Tibial nerve (tissue), 4 donors: ENCODE measurements around the gene C1RL. TPM values are rescaled to one million over a fixed set of nuclear protein-coding genes. Genes with fewer than 3 reads are reported as not detected.
"Not testable (repeated sequence)": the region's sequence is repeated elsewhere in the genome, so short reads cannot be mapped to it uniquely, and the experiment has no call there.

ENCODE experiments used
- DNase-seq, 2 donors: peaks; one replicate each; pipeline ENCODE4 v3.0.0-alpha.2; 2019; ENCODE audit warnings: low spot score in 2 of 2
- H3K27ac ChIP-seq, 4 donors: fragments of 200-600 bp; sonication (generic) in 3 of 4; one replicate each; pipeline ENCODE4 v1.5.1; 2017 to 2019; ENCODE audit warnings: mild to moderate bottlenecking in 1 of 4
- H3K27me3 ChIP-seq, 2 donors: fragments of 200-600 bp; sonication (generic) in 1 of 2; one replicate each; pipeline versions ENCODE4 v1.5.1 to v1.6.0; 2017 to 2019
- H3K36me3 ChIP-seq, 3 donors: fragments of 200-600 bp; sonication (generic); one replicate each; pipeline ENCODE4 v1.5.1; 2018 to 2019
- H3K4me1 ChIP-seq, 4 donors: fragments of 200-600 bp; sonication (generic) in 3 of 4; one replicate each; pipeline ENCODE4 v1.5.1; 2017 to 2019
- H3K4me3 ChIP-seq, 4 donors: fragments of 200-600 bp; sonication (generic) in 3 of 4; one replicate each; pipeline ENCODE4 v1.5.1; 2017 to 2019; ENCODE audit warnings: mild to moderate bottlenecking in 1 of 4, moderate library complexity in 1 of 4
- H3K9me3 ChIP-seq, 4 donors: fragments of 200-600 bp; sonication (generic) in 3 of 4; one replicate each; pipeline ENCODE4 v1.5.1; 2017 to 2019
- EP300 ChIP-seq, 2 donors: sonication (generic); formaldehyde crosslinking; IDR thresholded peaks; one replicate each; pipeline ENCODE4 v1.6.1; 2017; ENCODE audit warnings: antibody characterized with exemption in 2 of 2, mild to moderate bottlenecking in 1 of 2
- POLR2A ChIP-seq, 2 donors: fragments of 450-650 bp; IDR thresholded peaks; one replicate each; pipeline ENCODE4 v1.6.1; 2017; ENCODE audit warnings: antibody characterized with exemption in 2 of 2, mild to moderate bottlenecking in 2 of 2, moderate library complexity in 2 of 2
- WGBS, 2 donors: methylation state at CpG; one replicate each; pipeline ENCODE4 v1.1.5; 2018; 5-methylcytosine and 5-hydroxymethylcytosine counted together
- total RNA-seq, 4 donors: library from RNA; depleted of rRNA; stranded (reverse); fragments of >200 nt; gene quantifications; one replicate each; pipeline ENCODE4 v1.1.0, GENCODE V29; 2016
- TF ChIP-seq, protein P1 (sequence below), 5 experiments: fragments of 200-600 bp in 3 of 5; fragments of 450-650 bp in 2 of 5; sonication (generic) in 3 of 5; IDR thresholded peaks; one replicate each; pipeline ENCODE4 v1.5.1; 2016 to 2019; ENCODE audit warnings: antibody characterized with exemption in 5 of 5, mild to moderate bottlenecking in 3 of 5, moderate library complexity in 2 of 5

Gene C1RL
- total RNA-seq, 4 donors from 2014 or later, result 125 to 214 (median 180) TPM

DNA sequence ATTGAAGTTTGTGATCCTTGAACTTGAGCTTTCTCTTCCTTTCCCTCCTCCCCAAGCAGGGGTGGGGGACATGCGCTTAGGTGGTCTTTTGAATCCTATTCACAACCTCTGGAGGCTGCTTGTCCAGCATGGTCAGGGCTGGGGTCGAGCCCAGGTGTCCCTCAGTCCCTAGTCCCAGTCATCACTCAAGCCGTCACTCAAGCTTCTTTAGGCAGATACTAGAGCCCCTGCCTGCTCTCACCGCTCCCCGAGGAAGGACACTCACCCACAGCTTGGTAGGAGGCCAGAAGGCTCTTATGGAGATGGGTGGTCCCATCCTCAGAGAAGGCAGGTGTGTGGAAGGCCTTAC, 532 bp upstream of the C1RL start:
- Histone ChIP-seq H3K27ac (peak overlapping the region; percentile 61 to 94 (median 92)), H3K27me3 (no peaks in the 10 kb centered on the region), H3K9me3 (peaks cover 0 to 9% (median 0%) of the 10 kb centered on the region in 4 donors), H3K36me3 (peaks cover 0 to 20% (median 0%) of the 10 kb centered on the region in 3 donors), H3K4me1 (peaks cover 0 to 56% (median 12%) of the 10 kb centered on the region in 4 donors), H3K4me3 (peak overlapping the region in 3 of 4 donors; percentile 52 to 68 (median 59))
- WGBS, 2 donors, result 58 to 64% methylated on average over 5 of the region's 5 CpGs
- no peak for TF ChIP-seq EP300 (IDR thresholded peaks at IDR 0.05)
- TF ChIP-seq, protein P1, sequence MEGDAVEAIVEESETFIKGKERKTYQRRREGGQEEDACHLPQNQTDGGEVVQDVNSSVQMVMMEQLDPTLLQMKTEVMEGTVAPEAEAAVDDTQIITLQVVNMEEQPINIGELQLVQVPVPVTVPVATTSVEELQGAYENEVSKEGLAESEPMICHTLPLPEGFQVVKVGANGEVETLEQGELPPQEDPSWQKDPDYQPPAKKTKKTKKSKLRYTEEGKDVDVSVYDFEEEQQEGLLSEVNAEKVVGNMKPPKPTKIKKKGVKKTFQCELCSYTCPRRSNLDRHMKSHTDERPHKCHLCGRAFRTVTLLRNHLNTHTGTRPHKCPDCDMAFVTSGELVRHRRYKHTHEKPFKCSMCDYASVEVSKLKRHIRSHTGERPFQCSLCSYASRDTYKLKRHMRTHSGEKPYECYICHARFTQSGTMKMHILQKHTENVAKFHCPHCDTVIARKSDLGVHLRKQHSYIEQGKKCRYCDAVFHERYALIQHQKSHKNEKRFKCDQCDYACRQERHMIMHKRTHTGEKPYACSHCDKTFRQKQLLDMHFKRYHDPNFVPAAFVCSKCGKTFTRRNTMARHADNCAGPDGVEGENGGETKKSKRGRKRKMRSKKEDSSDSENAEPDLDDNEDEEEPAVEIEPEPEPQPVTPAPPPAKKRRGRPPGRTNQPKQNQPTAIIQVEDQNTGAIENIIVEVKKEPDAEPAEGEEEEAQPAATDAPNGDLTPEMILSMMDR (IDR thresholded peaks at IDR 0.05), result no peak
- TF ChIP-seq POLR2A (IDR thresholded peaks at IDR 0.05), result no peak
- no peak for DNase-seq

DNA sequence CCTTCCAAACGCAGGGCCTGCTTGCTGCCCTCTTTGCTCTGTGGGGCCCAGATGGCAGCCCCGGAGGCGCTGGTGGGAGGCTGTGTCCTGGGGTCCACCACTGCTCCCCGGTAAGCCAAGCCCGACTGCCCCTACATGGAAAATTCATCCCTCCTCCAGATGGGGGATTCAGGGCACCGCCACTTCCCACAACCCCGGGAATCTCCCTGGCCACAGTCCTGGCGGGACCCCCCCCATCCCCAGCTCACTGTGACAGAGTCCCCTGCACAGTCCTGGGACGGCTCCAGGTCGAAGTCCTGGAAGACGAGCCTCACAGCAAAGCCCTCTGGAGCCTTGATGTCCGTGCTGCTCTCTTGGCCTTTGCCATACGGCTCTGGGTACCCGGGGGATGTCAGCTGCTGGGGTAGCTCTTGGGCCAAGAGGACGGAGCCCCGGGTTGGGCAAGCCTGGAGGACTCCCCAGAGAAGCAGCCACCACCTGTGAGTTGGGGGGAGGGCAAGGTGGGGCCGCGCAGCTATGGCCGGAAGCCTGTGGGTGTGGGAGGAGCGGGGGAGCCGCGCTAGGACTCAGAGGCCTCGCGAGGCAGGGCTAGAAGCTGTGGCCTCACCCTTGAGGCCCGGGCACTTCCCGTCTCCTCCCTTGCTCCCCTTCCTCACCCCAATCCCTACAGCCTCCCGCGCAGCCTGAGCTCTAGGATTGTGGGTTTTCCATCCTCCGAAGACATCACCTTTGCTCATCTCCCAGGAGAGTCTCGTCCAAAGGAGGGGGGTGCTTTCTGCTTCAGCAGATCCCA, 815 bp downstream of the C1RL start:
- 2 to 5% methylated on average over 17 of the region's 30 CpGs for WGBS, 2 donors
- Histone ChIP-seq H3K4me3 (peak overlapping the region; percentile 45 to 68 (median 56)), H3K27me3 (no peaks in the 10 kb centered on the region), H3K4me1 (peaks cover 0 to 52% (median 12%) of the 10 kb centered on the region in 4 donors), H3K9me3 (peaks cover 0 to 9% (median 0%) of the 10 kb centered on the region in 4 donors), H3K36me3 (peaks cover 0 to 33% (median 0%) of the 10 kb centered on the region in 3 donors), H3K27ac (peak overlapping the region; percentile 89 to 96 (median 94))
- TF ChIP-seq EP300 (IDR thresholded peaks at IDR 0.05), result peak in 1 of 2 donors; percentile 62
- TF ChIP-seq, protein P1 (IDR thresholded peaks at IDR 0.05), result peak in 1 of 5 experiments; percentile 14
- peak in 1 of 2 donors; percentile 28 for TF ChIP-seq POLR2A (IDR thresholded peaks at IDR 0.05)
- peak; percentile 63 to 69 for DNase-seq

DNA sequence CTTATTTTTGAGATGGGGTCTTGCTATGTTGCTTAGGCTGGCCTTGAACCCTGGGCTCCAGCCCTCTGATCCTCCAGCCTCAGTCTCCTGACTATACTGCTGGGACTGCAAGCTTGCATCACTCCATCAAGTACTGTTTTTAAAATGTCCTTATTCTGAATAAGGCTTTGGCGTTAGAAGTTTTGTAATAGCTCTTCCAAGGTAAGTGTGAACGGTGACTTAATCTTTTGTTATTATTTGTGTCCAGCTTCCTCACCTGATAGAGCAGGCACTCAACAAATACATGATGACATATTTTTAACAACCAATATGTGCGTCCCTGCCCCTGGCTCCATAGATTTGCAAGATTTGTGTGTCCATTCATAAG, 1.4 kb downstream of the C1RL start:
- no peak for DNase-seq
- H3K27me3 ChIP-seq, result no peaks in the 10 kb centered on the region
- peaks cover 0 to 35% (median 0%) of the 10 kb centered on the region in 3 donors for H3K36me3 ChIP-seq
- WGBS, 2 donors, result 60 to 64% methylated on average over 3 of the region's 3 CpGs
- TF ChIP-seq, protein P1 (IDR thresholded peaks at IDR 0.05), result no peak
- TF ChIP-seq EP300 (IDR thresholded peaks at IDR 0.05), result no peak
- TF ChIP-seq POLR2A (IDR thresholded peaks at IDR 0.05), result no peak
- peak overlapping the region; percentile 45 to 68 (median 56) for H3K4me3 ChIP-seq
- peaks cover 0 to 9% (median 0%) of the 10 kb centered on the region in 4 donors for H3K9me3 ChIP-seq
- peaks cover 0 to 47% (median 10%) of the 10 kb centered on the region in 4 donors for H3K4me1 ChIP-seq
- H3K27ac ChIP-seq, result peak overlapping the region; percentile 89 to 96 (median 94)

DNA sequence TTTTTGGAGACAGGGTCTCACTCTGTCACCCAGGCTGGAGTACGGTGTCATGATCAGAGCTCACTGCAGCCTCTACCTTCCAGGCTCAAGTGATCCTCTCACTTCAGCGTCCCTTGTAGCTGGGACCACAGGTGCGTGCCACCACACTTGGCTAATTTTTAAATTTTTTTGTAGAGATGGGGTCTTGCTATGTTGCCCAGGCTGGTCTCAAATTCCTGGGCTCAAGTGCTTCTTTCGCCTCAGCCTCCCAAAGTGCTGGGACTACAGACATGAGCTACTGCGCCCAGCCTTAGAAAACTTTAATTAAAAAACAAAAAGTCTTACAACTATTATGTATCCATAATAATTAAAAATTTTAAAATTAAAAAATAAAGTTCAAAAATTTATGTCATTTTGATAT, 1.8 kb downstream of the C1RL start:
- not testable (repeated sequence) for H3K27me3 ChIP-seq, DNase-seq, H3K9me3 ChIP-seq
- Histone ChIP-seq H3K4me1 (peaks cover 0 to 47% (median 11%) of the 10 kb centered on the region in 4 donors), H3K4me3 (peak overlapping the region in 3 of 4 donors; percentile 52 to 68 (median 59)), H3K36me3 (peaks cover 0 to 39% (median 0%) of the 10 kb centered on the region in 3 donors), H3K27ac (peak overlapping the region; percentile 89 to 96 (median 94))
- 97 to 99% methylated on average over 5 of the region's 5 CpGs for WGBS, 2 donors

DNA sequence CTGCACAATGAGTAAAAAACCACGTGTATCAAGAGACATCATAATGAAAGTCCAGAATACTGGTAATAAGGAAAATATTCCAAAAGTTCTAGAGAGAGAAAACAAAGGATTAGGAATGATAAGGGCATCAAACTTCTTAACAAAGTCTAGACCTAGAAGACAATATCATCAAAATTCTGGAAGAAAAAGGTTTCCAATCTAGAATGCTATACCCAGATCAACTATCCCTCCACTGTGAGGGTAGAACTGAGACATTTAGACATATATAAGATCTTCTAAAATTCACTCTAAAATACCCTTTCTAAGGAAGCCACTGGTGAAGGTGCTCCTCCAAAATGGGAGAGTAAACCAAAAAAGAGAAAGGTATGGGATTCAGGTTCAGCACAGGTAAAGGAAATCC, 2.9 kb downstream of the C1RL start:
- no peak overlapping the region for H3K4me3 ChIP-seq
- 91 to 93% methylated on average over 1 of the region's 1 CpG for WGBS, 2 donors

More for the DNA sequence above, 2.9 kb downstream of the C1RL start:
- H3K27me3 ChIP-seq, result no peaks in the 10 kb centered on the region
- peaks cover 0 to 46% (median 0%) of the 10 kb centered on the region in 3 donors for H3K36me3 ChIP-seq
- H3K27ac ChIP-seq, result peak overlapping the region in 2 of 4 donors; percentile 39 to 94
- H3K4me1 ChIP-seq, result peaks cover 0 to 50% (median 10%) of the 10 kb centered on the region in 4 donors
- DNase-seq, result no peak
- TF ChIP-seq EP300 (IDR thresholded peaks at IDR 0.05) (no peak), POLR2A (IDR thresholded peaks at IDR 0.05) (no peak)
- TF ChIP-seq, protein P1 (IDR thresholded peaks at IDR 0.05), result no peak
- peaks cover 0 to 9% (median 0%) of the 10 kb centered on the region in 4 donors for H3K9me3 ChIP-seq
